Spleen (tissue), 11 donors: ENCODE data around the gene PIK3C2G. TPM values are rescaled to one million over a fixed set of nuclear protein-coding genes. Genes with fewer than 3 reads are reported as not detected.

Experiments used
- DNase-seq: peaks from one replicate; pipeline ENCODE4 v3.0.0-alpha.2; 2020
- H3K27ac ChIP-seq, 8 donors: fragments of 200-600 bp; sonication (generic) in 7 of 8; 1 replicate in 4 of 8; 2 replicates in 4 of 8; pipeline versions ENCODE4 v1.5.0 to v1.8.0; 2016 to 2021; ENCODE audit warnings: inconsistent platforms in 4 of 8, mild to moderate bottlenecking in 4 of 8, moderate library complexity in 1 of 8
- H3K27me3 ChIP-seq, 7 donors: fragments of 200-600 bp; sonication (generic) in 6 of 7; replicated peaks in 1 of 7; 1 replicate in 4 of 7; 2 replicates in 3 of 7; pipeline versions ENCODE4 v1.5.0 to v1.8.0; 2016 to 2021; ENCODE audit warnings: inconsistent platforms in 3 of 7, mild to moderate bottlenecking in 1 of 7
- H3K36me3 ChIP-seq, 6 donors: fragments of 200-600 bp; sonication (generic) in 5 of 6; 1 replicate in 4 of 6; 2 replicates in 2 of 6; pipeline versions ENCODE4 v1.5.0 to v1.8.0; 2016 to 2021; ENCODE audit warnings: inconsistent platforms in 2 of 6
- H3K4me1 ChIP-seq, 6 donors: fragments of 200-600 bp; sonication (generic) in 5 of 6; 1 replicate in 3 of 6; 2 replicates in 3 of 6; pipeline versions ENCODE4 v1.5.0 to v1.8.0; 2016 to 2021; ENCODE audit warnings: inconsistent platforms in 3 of 6
- H3K4me3 ChIP-seq, 8 donors: fragments of 200-600 bp; sonication (generic) in 7 of 8; 1 replicate in 4 of 8; 2 replicates in 4 of 8; pipeline versions ENCODE4 v1.5.0 to v1.8.0; 2016 to 2021; ENCODE audit warnings: inconsistent platforms in 4 of 8, mild to moderate bottlenecking in 4 of 8, moderate library complexity in 2 of 8
- H3K9me3 ChIP-seq, 8 donors: fragments of 200-600 bp; sonication (generic) in 7 of 8; 1 replicate in 4 of 8; 2 replicates in 4 of 8; pipeline versions ENCODE4 v1.5.0 to v1.8.0; 2016 to 2021; ENCODE audit warnings: inconsistent platforms in 4 of 8
- POLR2AphosphoS5 ChIP-seq, 3 donors: sonication (generic); formaldehyde crosslinking; IDR thresholded peaks; one replicate each; pipeline ENCODE4 v1.5.1; 2017; ENCODE audit warnings: antibody characterized with exemption in 3 of 3
- intact Hi-C: fragments of 100-400 bp; cut with DNase I; formaldehyde crosslinking; loops from one replicate; pipeline ENCODE4 v1.15.0; 2023; ENCODE audit warnings: low total_unique reads
- polyA plus RNA-seq, 3 donors: library from polyadenylated mRNA; stranded (reverse); fragments of 200-250 nt; gene quantifications; one replicate each; pipeline ENCODE4 v1.2.1, GENCODE V29; 2013
- total RNA-seq, 7 donors: library from RNA; depleted of rRNA in 3 of 7; stranded (reverse); fragments of >200 nt in 3 of 7; fragmentation: NEBNext Ultra II Directional in 4 of 7; extraction: Animal tissue kit (Norgen Biotek cat#: 25700) in 4 of 7; gene quantifications; one replicate each; pipeline versions ENCODE4 v1.1.0 to v1.2.1, GENCODE V29; 2016 to 2021
- donor health status: healthy with polysubstance abuse.
- donor health status: DM: no; HTN: no; CAD: no; lungs with moderate emphysema.
- donor health status: DM: no; HTN: no; CAD: no.
- donor health status: Bipolar disorder and iron deficiency.
- donor health status: healthy.
- donor health status: DM: no; HTN: no; CAD: no.
- donor health status: DM: yes; HTN: yes; CAD: no.

Gene PIK3C2G
- total and polyA plus RNA-seq, 10 donors, result not detected

- H3K36me3 ChIP-seq, result no peaks in the 10 kb centered on the region
- no peaks in the 10 kb centered on the region for H3K9me3 ChIP-seq
- H3K27me3 ChIP-seq, result no peaks in the 10 kb centered on the region
- TF ChIP-seq POLR2AphosphoS5 (IDR thresholded peaks at IDR 0.05), result no peak
- intact Hi-C loops, result no loop called here
- no peaks in the 10 kb centered on the region for H3K4me1 ChIP-seq
- no peak overlapping the region for H3K27ac ChIP-seq
- no peak for DNase-seq
- H3K4me3 ChIP-seq, result no peak overlapping the region
Measured at GRCh38 chr12:18696971-18697602, 435.8 kb downstream of the PIK3C2G start.

Other genes starting within 250 kb of the PIK3C2G start
- 1 to 10 TPM in 2 of 7 donors, under 1 TPM in 4, not detected in 1; 0.30 to 2.8 (median 0.74) TPM for gene RERGL, start 171.3 kb upstream of the PIK3C2G start, total RNA-seq
- gene RERGL, start 171.3 kb upstream of the PIK3C2G start, polyA plus RNA-seq, result 1 to 10 TPM; 3.5 to 8.6 (median 5.0) TPM